ENCODE measurements around the gene SLC17A5.

DNA sequence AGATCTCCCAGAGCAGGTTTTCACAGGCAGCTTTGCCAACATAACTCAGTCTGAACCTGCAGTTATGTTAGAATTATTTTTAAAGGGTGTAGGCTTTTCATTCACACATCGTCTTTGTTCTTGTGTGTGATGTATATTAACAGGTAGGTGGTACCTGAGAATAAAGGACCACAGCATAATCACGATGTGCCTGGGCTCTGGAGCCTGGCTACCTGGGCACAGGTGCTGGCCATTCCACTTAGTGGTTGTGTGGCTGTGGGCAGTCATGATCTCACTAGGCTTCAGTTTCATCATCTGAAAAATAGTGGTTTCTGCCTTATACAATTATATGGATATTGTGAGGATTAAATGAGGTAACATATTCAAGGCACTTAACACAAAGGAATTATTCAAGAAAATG, 48.7 kb upstream of the SLC17A5 start:
- no peak for TF ChIP-seq POLR2A (IDR thresholded peaks at IDR 0.05; ENCODE audit: low read depth)
- TF ChIP-seq, protein P1, sequence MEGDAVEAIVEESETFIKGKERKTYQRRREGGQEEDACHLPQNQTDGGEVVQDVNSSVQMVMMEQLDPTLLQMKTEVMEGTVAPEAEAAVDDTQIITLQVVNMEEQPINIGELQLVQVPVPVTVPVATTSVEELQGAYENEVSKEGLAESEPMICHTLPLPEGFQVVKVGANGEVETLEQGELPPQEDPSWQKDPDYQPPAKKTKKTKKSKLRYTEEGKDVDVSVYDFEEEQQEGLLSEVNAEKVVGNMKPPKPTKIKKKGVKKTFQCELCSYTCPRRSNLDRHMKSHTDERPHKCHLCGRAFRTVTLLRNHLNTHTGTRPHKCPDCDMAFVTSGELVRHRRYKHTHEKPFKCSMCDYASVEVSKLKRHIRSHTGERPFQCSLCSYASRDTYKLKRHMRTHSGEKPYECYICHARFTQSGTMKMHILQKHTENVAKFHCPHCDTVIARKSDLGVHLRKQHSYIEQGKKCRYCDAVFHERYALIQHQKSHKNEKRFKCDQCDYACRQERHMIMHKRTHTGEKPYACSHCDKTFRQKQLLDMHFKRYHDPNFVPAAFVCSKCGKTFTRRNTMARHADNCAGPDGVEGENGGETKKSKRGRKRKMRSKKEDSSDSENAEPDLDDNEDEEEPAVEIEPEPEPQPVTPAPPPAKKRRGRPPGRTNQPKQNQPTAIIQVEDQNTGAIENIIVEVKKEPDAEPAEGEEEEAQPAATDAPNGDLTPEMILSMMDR (IDR thresholded peaks at IDR 0.05), result no peak
- TF ChIP-seq EP300 (IDR thresholded peaks at IDR 0.05), result no peak
- TF ChIP-seq POLR2AphosphoS5 (IDR thresholded peaks at IDR 0.05), result no peak

Measured in esophagus muscularis mucosa (tissue), 4 donors.